Measurements from ENCODE around the gene PRDX1.

DNA sequence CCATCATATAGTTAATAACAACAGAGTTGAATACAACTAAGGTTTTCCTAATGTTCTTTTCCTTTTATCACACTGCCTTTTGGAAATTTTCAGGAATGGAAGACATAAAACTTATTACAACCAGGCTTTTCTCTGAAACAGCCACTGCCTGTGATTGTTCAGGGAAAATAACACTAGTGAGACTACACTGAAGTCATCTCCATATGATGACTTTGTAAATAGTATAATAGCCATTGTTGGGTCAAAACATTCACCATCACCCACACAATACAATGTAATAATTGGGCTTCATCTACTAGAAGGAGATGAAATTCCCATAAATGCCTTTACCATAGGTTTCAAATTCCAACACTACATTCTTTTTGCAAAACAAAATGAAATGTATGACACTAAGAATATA, 35.7 kb downstream of the PRDX1 start:
- TF ChIP-seq CTCF (IDR thresholded peaks at IDR 0.05; ENCODE audit: low read depth, low read length) (no peak), EZH2phosphoT487 (IDR thresholded peaks at IDR 0.05; ENCODE audit: low read depth) (no peak)
